SK-N-SH (cell line): Measurements from ENCODE around the gene GTF3A. TPM values are rescaled to one million over a fixed set of nuclear protein-coding genes. Genes with fewer than 3 reads are reported as not detected.

Experiments used
- CTCF ChIA-PET: fragments of 300-600, 350-600 bp; formaldehyde crosslinking; extraction: SDS; loops from one replicate; lab custom pipeline; 2021; lab: Yijun Ruan, JAX
- POLR2A ChIA-PET: fragments of 350-600 bp; sonication (Branson Sonifier 250); formaldehyde crosslinking; extraction: SDS; loops from one replicate; lab custom pipeline; 2020; ENCODE audit warnings: antibody characterized with exemption, inconsistent platforms; lab: Yijun Ruan, JAX
- DNase-seq: peaks from one replicate; pipeline ENCODE4 v3.0.0; 2012
- H2AFZ ChIP-seq: fragments of 200-600 bp; sonication (generic); 2 replicates; pipeline ENCODE4 v1.8.1; 2016; ENCODE audit warnings: antibody characterized with exemption, mild to moderate bottlenecking, low read depth
- H3F3A ChIP-seq: fragments of 200-600 bp; sonication (generic); replicated peaks from 2 replicates; pipeline ENCODE3; 2016; ENCODE audit warnings: antibody characterized with exemption, mild to moderate bottlenecking; ENCODE audit not compliant: insufficient read depth
- H3K27ac ChIP-seq, 2 experiments: fragments of 200-500 bp in 1 of 2; fragments of 200-600 bp in 1 of 2; sonication (Bioruptor generic) in 1 of 2; sonication (generic), shearing (Covaris generic) in 1 of 2; 2 replicates each; pipeline versions ENCODE4 v1.5.1 to v1.6.1; 2014 to 2016; ENCODE audit warnings: low read depth in 2 of 2, inconsistent platforms in 1 of 2, low read length in 1 of 2, mild to moderate bottlenecking in 1 of 2, mixed read lengths in 1 of 2
- H3K27me3 ChIP-seq: fragments of 200-600 bp; sonication (generic), shearing (Covaris generic); 2 replicates; pipeline ENCODE4 v1.6.1; 2016; ENCODE audit warnings: mixed run types; ENCODE audit not compliant: insufficient read depth
- H3K36me3 ChIP-seq, 2 experiments: fragments of 200-500 bp in 1 of 2; fragments of 200-600 bp in 1 of 2; sonication (Bioruptor generic) in 1 of 2; sonication (generic) in 1 of 2; replicated peaks in 1 of 2; 2 replicates each; pipeline versions ENCODE3 to v1.5.1; 2014 to 2016; ENCODE audit warnings: low read length in 1 of 2, mild to moderate bottlenecking in 1 of 2; ENCODE audit not compliant: insufficient read depth in 2 of 2, control insufficient read depth in 1 of 2
- H3K4me1 ChIP-seq, 2 experiments: fragments of 200-500 bp in 1 of 2; fragments of 200-600 bp in 1 of 2; sonication (Bioruptor generic) in 1 of 2; sonication (generic), shearing (Covaris generic) in 1 of 2; 2 replicates each; pipeline versions ENCODE4 v1.5.1 to v1.6.1; 2014 to 2016; ENCODE audit warnings: low read depth in 1 of 2, low read length in 1 of 2, mixed run types in 1 of 2; ENCODE audit not compliant: insufficient read depth in 2 of 2, control insufficient read depth in 1 of 2
- H3K4me2 ChIP-seq: fragments of 200-600 bp; sonication (generic), shearing (Covaris generic); 2 replicates; pipeline ENCODE4 v1.6.1; 2017; ENCODE audit warnings: mixed run types
- H3K4me3 ChIP-seq, 2 experiments: fragments of 200-500 bp in 1 of 2; fragments of 200-600 bp in 1 of 2; sonication (Bioruptor generic) in 1 of 2; sonication (generic), shearing (Covaris generic) in 1 of 2; 2 replicates each; pipeline versions ENCODE4 v1.5.1 to v1.8.1; 2014 to 2016; ENCODE audit warnings: low read depth in 2 of 2, inconsistent platforms in 1 of 2, low read length in 1 of 2, mild to moderate bottlenecking in 1 of 2, mixed read lengths in 1 of 2, moderate library complexity in 1 of 2
- H3K79me2 ChIP-seq: fragments of 200-600 bp; sonication (generic); 2 replicates; pipeline ENCODE4 v1.8.1; 2017; ENCODE audit warnings: mild to moderate bottlenecking; ENCODE audit not compliant: insufficient read depth
- H3K9ac ChIP-seq: fragments of 200-600 bp; sonication (generic); 2 replicates; pipeline ENCODE4 v1.6.1; 2017; ENCODE audit warnings: mixed run types
- H3K9me2 ChIP-seq: fragments of 200-600 bp; sonication (generic); 2 replicates; pipeline ENCODE4 v1.6.1; 2017; ENCODE audit warnings: mixed run types
- H3K9me3 ChIP-seq: fragments of 200-600 bp; sonication (generic); 2 replicates; pipeline ENCODE4 v1.6.1; 2017; ENCODE audit warnings: mixed run types, mild to moderate bottlenecking, moderate library complexity
- H4K20me1 ChIP-seq: fragments of 200-600 bp; sonication (generic); 2 replicates; pipeline ENCODE4 v1.6.1; 2017; ENCODE audit warnings: mild to moderate bottlenecking, mixed run types; ENCODE audit not compliant: insufficient read depth
- CHD2 ChIP-seq: fragments of 150-350 bp; IDR thresholded peaks from 2 replicates; pipeline ENCODE4 v1.6.1; 2018; ENCODE audit warnings: low read length; ENCODE audit not compliant: partially characterized antibody
- ELF1 ChIP-seq: IDR thresholded peaks from 2 replicates; pipeline ENCODE4 v1.4.0; 2012
- EP300 ChIP-seq, 2 experiments: IDR thresholded peaks; 2 replicates each; pipeline versions ENCODE4 v1.4.0 to v1.6.1; 2012; ENCODE audit warnings: borderline replicate concordance in 1 of 2, low read depth in 1 of 2, low read length in 1 of 2
- FOXJ3 ChIP-seq: sonication (generic); formaldehyde crosslinking; IDR thresholded peaks from 2 replicates; pipeline ENCODE4 v1.5.1; 2020; ENCODE audit warnings: mild to moderate bottlenecking, missing genetic modification reagents
- FOXM1 ChIP-seq: IDR thresholded peaks from 2 replicates; pipeline ENCODE4 v1.4.0; 2012; ENCODE audit warnings: low read depth, mild to moderate bottlenecking
- GABPA ChIP-seq: IDR thresholded peaks from 2 replicates; pipeline ENCODE4 v1.4.0; 2012; ENCODE audit warnings: low read depth, mild to moderate bottlenecking
- GATA2 ChIP-seq: sonication (generic); formaldehyde crosslinking; IDR thresholded peaks from 2 replicates; pipeline ENCODE4 v1.5.0; 2020; ENCODE audit warnings: mild to moderate bottlenecking, missing genetic modification reagents
- MEF2A ChIP-seq: IDR thresholded peaks from 2 replicates; pipeline ENCODE4 v1.4.0; 2012; ENCODE audit warnings: low read depth, borderline replicate concordance
- MXI1 ChIP-seq: IDR thresholded peaks from 2 replicates; pipeline ENCODE4 v1.6.1; 2012; ENCODE audit warnings: mild to moderate bottlenecking, low read depth, low read length, improper control_type of control experiment
- NRF1 ChIP-seq: IDR thresholded peaks from 2 replicates; pipeline ENCODE4 v1.6.1; 2012; ENCODE audit warnings: low read depth, mild to moderate bottlenecking, low read length
- POLR2AphosphoS5 ChIP-seq: IDR thresholded peaks from 2 replicates; pipeline ENCODE4 v1.6.1; 2012; ENCODE audit warnings: low read depth, low read length
- RCOR1 ChIP-seq: fragments of 150-350 bp; IDR thresholded peaks from 2 replicates; pipeline ENCODE4 v1.6.1; 2017; ENCODE audit warnings: antibody characterized with exemption, low read length
- REST ChIP-seq: IDR thresholded peaks from 2 replicates; pipeline ENCODE4 v1.6.1; 2012; ENCODE audit warnings: mild to moderate bottlenecking, low read depth, low read length, moderate library complexity
- RFX5 ChIP-seq: IDR thresholded peaks from 2 replicates; pipeline ENCODE4 v1.6.1; 2012; ENCODE audit warnings: mild to moderate bottlenecking, improper control_type of control experiment, low read length
- RXRA ChIP-seq: IDR thresholded peaks from 2 replicates; pipeline ENCODE4 v1.4.0; 2012; ENCODE audit warnings: low read depth, mild to moderate bottlenecking, borderline replicate concordance
- SIN3A ChIP-seq: IDR thresholded peaks from 2 replicates; pipeline ENCODE4 v1.6.1; 2012; ENCODE audit warnings: low read depth, mild to moderate bottlenecking, low read length, moderate library complexity, borderline replicate concordance
- SMC3 ChIP-seq: IDR thresholded peaks from 2 replicates; pipeline ENCODE4 v1.6.1; 2012; ENCODE audit warnings: low read depth, low read length, improper control_type of control experiment
- TCF12 ChIP-seq: IDR thresholded peaks from 2 replicates; pipeline ENCODE4 v1.4.0; 2012
- USF2 ChIP-seq: fragments of 150-350 bp; IDR thresholded peaks from 2 replicates; pipeline ENCODE4 v1.6.1; 2017; ENCODE audit warnings: antibody characterized with exemption, low read length, low read depth, borderline replicate concordance
- YY1 ChIP-seq: IDR thresholded peaks from 2 replicates; pipeline ENCODE4 v1.4.0; 2012; ENCODE audit warnings: low read depth, mild to moderate bottlenecking
- WGBS: methylation state at CpG from one replicate; pipeline ENCODE4 v1.1.6; 2017; ENCODE audit warnings: low lambda C conversion rate; 5-methylcytosine and 5-hydroxymethylcytosine counted together
- polyA plus RNA-seq, 3 experiments: library from polyadenylated mRNA; depleted of rRNA; stranded (reverse); fragments of >200 nt; gene quantifications; 2 replicates each; pipeline ENCODE4 v1.2.3, GENCODE V29; 2012

GTF3A gene
- polyA plus RNA-seq, 1 of the 3 experiments (the other 2 are of a cell fraction): 75.4 TPM

- no peak overlapping the region for H3K9ac ChIP-seq
- 95% methylated on average over 15 of the region's 15 CpGs for WGBS
- no peak for DNase-seq
- no peak overlapping the region for H2AFZ ChIP-seq
- no peaks in the 10 kb centered on the region for H3K9me2 ChIP-seq
- H3K36me3 ChIP-seq: peaks cover 23 to 26% of the 10 kb centered on the region in 2 experiments
- H3K79me2 ChIP-seq: peaks cover 31% of the 10 kb centered on the region; the same call in 1 of the 2 replicates
- no peaks in the 10 kb centered on the region for H3K9me3 ChIP-seq
- H3K4me1 ChIP-seq: no peaks in the 10 kb centered on the region
- H3K4me2 ChIP-seq: no peak overlapping the region
- no peak for TF ChIP-seq FOXM1
- no peak for TF ChIP-seq MEF2A
- no peak for TF ChIP-seq REST
- TF ChIP-seq TCF12: no peak
- TF ChIP-seq NRF1: no peak
- no peak for TF ChIP-seq GABPA
- TF ChIP-seq ELF1: no peak
- no peak for TF ChIP-seq EP300 (IDR thresholded peaks at IDR 0.05; ENCODE audit: borderline replicate concordance in 1 of 2, low read depth in 1 of 2, low read length in 1 of 2)
- TF ChIP-seq GATA2 (CRISPR knock-in tag): no peak
- no peak for TF ChIP-seq CHD2
- no peak for TF ChIP-seq RCOR1
- no peak for TF ChIP-seq SIN3A
- TF ChIP-seq SMC3: no peak
- TF ChIP-seq POLR2AphosphoS5: no peak
- TF ChIP-seq YY1: no peak
- no peak for TF ChIP-seq USF2
- TF ChIP-seq FOXJ3 (CRISPR knock-in tag): no peak
- TF ChIP-seq RFX5: no peak
- no peak for TF ChIP-seq MXI1
- no peak for TF ChIP-seq RXRA
- POLR2A ChIA-PET: no interaction called here
- CTCF ChIA-PET: interaction anchor here (0.9 to 1.1 kb wide), 2 partner anchors 385 to 542 kb away, joined by 3 read pairs; no protein-coding TSS in a partner anchor
- no peaks in the 10 kb centered on the region for H3F3A ChIP-seq
- no peak overlapping the region for H3K4me3 ChIP-seq
- no peaks in the 10 kb centered on the region for H3K27me3 ChIP-seq
- H4K20me1 ChIP-seq: no peaks in the 10 kb centered on the region
- no peak overlapping the region for H3K27ac ChIP-seq
These were observed 17.7 kb downstream of the GTF3A start for GRCh38 chr13:27442071-27442647.
